C4-2B (cell line): ENCODE results near the gene LUC7L2.

Experiments used
- ZFX ChIP-seq: fragments of 450-650 bp; IDR thresholded peaks from 2 replicates; pipeline ENCODE4 v1.6.1; 2017
- TF ChIP-seq, protein P1 (sequence below): fragments of 450-650 bp; conservative IDR thresholded peaks from 2 replicates; pipeline ENCODE4 v1.5.1; 2017; ENCODE audit warnings: mild to moderate bottlenecking

DNA sequence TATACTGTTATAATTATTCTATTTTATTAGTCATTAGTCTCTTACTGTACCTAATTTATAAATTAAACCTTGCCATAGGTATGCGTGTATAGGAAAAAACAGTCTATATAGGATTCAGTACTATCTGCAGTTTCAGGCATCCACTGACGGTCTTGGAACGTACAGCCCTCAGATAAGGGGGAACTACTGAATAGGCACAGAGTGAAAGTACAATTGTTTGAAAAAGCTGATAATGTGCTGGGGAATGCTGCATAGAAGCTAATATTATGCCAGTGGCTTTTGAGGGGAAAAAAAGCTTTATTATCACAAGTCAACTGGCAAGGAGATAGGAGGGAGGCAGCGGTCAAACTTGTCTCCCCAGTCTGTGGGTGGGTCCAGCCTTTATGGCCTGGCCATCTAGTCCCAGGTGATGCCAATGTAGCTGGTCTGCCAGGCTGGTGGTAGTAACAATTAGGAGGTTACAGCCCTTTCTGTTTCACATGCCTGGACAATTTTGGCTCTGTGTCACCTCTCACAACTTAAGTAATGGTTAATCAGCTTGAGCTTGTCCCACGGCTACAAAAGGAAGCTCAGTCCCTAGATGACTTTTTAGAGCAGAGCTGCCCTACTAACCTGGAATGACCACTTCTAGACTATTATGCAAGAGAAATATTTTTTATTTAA lies 26.9 kb upstream of the LUC7L2 start:
- TF ChIP-seq, protein P1, sequence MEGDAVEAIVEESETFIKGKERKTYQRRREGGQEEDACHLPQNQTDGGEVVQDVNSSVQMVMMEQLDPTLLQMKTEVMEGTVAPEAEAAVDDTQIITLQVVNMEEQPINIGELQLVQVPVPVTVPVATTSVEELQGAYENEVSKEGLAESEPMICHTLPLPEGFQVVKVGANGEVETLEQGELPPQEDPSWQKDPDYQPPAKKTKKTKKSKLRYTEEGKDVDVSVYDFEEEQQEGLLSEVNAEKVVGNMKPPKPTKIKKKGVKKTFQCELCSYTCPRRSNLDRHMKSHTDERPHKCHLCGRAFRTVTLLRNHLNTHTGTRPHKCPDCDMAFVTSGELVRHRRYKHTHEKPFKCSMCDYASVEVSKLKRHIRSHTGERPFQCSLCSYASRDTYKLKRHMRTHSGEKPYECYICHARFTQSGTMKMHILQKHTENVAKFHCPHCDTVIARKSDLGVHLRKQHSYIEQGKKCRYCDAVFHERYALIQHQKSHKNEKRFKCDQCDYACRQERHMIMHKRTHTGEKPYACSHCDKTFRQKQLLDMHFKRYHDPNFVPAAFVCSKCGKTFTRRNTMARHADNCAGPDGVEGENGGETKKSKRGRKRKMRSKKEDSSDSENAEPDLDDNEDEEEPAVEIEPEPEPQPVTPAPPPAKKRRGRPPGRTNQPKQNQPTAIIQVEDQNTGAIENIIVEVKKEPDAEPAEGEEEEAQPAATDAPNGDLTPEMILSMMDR: no peak
- TF ChIP-seq ZFX: no peak
